SHP77 treated with DMSO at 0.1 percent for 48 hours (cell line): Measurements from ENCODE around the gene SH3RF3.

Experiments used
- DNase-seq: peaks from one replicate; lab custom pipeline; 2025; lab: John Stamatoyannopoulos, UW

The SH3RF3 gene

DNA sequence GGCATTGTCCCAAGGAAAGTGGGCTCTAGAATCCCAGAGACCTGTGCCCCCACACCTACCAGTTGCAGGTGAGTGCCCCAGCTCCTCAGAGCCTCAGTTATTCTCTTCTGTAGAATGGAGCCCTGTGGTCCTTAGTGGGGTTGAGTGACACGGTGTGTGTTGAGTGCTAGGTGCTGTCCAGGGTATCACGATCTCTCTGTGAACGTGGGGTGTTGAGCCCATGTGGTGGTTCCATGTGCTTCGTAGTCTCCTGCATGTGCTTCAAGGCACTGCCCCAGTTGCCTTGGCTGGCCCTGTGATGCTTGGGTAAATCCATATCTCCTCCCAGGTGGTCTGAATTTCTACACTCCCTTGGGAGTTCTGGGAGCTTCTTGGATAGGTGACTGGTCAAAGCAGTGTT is 54.9 kb downstream of the SH3RF3 start:
- DNase-seq: no peak

- no peak for DNase-seq
Measured at GRCh38 chr2:109184368-109184767, 55.4 kb downstream of the SH3RF3 start.

GRCh38 chr2:109185338-109185737 is 56.3 kb downstream of the SH3RF3 start:
- no peak for DNase-seq

DNA sequence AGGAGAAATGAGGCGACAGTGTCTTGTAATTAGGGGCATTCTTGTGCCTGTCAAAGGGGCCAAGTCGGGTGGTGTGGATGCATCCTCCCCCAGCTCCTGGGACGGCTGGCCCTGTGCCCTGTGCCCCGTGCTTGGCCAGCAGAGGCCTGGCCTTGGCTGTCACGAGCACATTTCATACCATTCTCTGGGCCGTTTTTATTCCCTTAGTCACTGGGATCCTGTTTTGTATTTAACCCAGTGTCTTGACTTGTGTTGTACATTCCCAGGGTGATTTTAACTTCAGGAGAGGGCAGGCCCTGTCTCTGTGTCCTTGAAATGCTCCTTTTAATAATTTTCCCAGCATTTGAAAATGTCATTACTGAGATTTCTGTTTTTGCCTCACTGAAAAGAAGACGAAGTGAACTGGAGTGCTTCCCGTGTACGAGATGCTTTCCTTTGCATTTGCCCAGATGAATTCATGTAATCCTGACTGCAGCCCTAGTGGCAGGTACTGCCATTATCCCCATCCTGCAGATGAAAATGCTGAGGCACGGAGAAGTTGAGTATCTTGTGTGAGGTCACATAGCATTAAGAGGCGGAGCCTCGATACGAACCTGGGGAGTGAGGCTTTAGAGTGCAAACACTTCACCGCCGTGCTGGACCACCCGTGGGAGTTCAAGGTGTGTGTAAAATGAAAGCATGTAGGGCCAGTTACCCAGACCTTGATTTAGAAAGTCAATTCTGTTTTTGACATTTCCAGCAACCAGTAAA is 57.0 kb downstream of the SH3RF3 start:
- no peak for DNase-seq

DNA sequence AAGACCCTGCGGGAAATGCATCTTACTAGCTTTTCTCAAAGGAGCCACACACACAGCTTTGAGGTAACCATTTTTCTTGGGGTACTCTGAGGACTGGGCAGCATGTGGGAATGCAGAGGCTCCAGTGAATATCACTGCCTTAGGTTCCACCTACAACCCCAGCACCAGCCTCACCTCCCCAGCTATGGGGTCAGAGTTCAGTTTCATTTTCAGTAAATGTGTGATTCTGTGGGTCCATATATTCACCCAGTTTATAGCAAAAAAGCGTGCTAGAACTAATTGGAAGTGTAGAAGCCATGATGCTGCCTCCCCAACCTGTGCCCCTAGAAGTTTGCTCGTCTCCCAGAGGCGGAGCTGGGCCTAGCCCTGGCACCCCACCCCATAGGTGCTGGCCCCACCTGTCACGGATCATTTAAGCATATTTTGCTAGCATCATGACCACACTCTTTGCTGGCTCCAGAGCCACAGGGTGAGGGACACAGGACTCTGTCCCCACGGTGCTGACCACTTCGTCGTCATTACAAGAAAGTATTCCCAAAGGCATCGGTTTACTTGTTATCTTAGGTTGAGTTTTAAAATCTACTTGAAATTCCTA is 57.7 kb downstream of the SH3RF3 start:
- DNase-seq: no peak

- DNase-seq: no peak
Measured at GRCh38 chr2:109187711-109188495, 58.9 kb downstream of the SH3RF3 start.

DNA sequence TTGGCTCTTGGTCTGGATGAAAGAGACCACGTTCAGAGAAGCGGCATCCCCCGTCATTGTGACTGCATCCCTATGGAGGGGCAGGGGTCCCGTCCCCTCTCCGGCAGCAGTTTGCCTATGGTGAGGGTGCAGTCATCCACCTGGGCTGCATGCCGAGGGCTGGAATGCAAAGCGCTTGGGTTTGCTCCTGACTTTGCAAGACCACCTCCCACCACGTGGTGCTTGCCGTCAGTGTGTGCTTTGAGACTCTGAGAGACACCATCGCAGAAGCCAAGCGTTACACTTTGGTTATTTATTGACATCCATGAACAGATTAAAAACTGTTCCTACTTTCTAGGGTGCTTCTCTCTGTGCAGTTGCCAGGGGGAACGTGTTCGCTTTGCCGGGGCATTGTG is 59.5 kb downstream of the SH3RF3 start:
- DNase-seq: no peak

- no peak for DNase-seq
Measured at GRCh38 chr2:109188898-109189297, 59.9 kb downstream of the SH3RF3 start.

DNA sequence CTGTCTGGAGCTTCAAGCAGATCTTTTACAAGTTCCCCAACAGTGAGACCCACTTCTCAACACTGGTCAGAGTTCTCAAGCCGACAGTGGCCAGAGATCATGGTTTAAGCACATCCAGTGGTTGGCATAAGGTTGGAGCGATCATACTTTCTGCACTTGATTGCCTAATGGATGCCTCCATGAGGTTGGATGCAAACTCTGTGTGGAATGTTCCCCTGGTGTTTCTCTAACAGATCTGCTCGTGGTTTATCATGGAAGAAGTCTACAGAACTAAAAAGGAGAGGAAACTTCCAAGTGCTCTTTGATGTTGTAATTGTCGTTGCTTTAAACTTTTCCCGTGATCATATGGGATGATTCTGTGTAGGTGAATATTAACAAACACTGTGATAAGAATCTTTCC is 60.7 kb downstream of the SH3RF3 start:
- DNase-seq: no peak

DNA sequence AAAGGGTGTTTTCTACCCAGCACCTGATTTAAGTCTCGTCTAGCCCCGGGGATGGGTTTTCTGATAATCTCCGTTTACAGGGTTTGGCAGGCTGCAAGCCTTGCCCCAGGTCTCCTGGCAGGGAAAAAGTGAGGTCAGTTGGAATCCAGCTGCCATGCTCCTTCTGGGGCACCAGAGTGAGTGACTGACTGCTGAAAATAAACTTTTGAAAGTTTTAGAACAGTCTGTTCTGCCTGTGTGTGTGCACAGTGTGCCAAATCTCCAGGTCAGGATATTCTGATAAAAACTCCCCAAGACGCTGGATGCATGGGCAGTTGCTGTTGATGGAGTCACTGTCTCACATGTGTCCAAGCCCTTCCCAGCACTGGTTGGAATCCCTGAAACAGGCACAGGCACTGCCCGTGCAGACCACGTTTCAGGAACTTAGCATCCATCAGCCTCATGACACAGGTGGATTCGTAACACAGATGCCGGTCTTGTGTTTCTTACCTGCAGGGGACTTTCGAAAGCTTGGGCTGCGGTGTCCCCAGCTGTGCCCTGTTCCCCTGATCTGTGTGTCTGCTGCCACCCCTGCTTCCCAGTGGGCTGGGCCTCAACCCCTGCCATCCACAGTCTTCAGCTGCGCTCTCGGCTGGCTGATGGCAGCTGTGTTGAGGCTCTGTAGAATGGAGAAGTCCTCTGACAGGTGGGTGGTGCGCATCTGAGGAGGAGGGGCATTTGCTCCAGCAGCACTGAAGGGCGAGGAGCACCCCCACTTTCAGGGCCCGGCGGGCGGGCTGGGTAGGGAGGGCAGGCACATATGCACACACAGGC is 65.0 kb downstream of the SH3RF3 start:
- no peak for DNase-seq

DNA sequence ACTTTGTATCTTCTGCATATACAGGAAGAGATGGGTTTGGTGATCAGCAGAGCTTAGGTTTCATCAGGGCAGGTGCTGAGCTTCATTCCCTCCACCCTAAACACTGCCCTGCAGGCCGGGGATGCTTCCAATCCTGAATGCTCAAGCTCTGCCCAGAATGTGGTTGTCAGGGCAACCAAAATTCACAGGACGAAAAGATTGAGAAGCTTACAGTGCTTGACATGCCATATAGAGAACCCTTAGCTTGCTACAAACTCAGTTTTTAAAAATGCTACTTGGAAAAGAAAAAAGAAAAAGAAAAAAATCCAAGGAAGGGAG is 65.6 kb downstream of the SH3RF3 start:
- no peak for DNase-seq

DNA sequence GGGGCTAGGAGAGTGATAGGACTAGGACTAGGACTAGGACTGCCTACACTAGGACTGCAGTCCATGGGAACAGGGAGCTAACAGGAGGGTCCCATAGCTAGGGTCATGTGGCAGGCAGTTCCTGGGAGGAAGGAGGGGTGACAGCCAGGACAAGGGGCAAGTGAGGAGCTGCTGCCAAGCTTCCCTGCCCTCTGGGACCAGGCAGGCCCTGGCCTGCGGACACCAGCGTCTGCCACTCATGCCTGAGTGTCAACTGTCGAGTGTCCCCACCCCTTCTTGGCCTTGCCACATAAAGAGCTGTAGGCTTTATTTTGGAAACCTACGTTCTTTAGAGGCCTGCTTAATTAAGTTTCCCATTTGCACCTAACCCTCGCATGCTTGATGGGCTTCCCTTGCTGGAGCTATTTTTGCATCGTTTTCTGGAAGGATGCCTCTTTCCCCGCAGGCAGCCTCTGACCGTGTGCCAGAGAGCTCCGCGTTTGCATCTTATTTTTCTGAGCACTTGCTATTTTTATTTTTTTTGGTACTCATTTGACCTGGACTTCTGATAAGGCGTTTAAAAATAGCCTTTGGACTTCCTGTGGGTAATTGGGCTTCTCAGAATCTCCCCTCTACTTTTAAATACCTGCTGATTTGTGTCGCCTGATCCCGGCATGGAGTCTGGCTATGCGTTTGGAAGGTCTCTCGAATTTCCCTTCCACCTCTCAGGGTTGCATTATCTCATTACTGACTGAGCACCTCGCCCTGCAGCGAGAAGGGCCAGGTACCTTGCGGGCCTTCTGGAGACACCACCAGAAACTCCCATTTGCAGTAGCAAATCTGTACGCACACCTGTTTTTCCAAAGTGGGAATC is 66.4 kb downstream of the SH3RF3 start:
- DNase-seq: no peak

DNA sequence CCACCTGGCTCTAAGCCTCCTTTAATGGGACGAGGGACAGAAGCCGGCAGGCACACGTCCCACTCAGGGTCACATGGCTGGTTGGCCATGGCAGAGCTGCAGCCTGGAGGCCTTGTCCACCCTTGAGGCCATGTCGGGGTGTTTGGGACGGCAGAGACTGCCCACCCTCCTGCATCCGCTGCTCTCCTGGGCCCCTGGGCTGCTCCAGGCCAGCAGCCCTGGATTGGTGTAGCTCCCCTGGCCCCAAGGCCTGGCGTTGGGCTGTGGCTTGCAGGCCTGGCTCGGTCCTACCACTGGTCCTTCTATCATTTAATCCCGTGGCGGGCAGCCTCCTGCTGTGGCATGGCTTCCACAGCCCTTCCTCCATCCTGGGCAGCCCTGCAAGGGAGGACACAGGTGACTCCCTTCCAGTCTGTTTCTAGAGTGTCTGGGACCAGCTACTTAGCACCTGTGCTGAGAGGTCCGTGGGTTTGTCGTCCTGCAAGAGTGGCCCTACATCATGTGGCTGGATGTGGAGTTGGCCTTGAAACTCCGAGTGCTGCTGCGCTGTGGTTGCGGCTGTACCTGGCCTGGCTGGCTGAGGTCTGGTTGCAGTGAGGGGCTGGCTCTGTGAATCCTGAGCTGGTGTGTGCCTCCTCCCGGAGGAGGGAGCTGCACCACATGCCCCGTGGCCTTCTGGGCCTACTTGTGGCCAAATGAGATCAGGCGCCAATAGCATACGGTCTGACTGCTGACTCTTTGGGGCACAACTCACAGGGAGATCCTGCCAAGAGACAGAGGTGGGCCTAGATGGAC is 67.3 kb downstream of the SH3RF3 start:
- DNase-seq: no peak

DNA sequence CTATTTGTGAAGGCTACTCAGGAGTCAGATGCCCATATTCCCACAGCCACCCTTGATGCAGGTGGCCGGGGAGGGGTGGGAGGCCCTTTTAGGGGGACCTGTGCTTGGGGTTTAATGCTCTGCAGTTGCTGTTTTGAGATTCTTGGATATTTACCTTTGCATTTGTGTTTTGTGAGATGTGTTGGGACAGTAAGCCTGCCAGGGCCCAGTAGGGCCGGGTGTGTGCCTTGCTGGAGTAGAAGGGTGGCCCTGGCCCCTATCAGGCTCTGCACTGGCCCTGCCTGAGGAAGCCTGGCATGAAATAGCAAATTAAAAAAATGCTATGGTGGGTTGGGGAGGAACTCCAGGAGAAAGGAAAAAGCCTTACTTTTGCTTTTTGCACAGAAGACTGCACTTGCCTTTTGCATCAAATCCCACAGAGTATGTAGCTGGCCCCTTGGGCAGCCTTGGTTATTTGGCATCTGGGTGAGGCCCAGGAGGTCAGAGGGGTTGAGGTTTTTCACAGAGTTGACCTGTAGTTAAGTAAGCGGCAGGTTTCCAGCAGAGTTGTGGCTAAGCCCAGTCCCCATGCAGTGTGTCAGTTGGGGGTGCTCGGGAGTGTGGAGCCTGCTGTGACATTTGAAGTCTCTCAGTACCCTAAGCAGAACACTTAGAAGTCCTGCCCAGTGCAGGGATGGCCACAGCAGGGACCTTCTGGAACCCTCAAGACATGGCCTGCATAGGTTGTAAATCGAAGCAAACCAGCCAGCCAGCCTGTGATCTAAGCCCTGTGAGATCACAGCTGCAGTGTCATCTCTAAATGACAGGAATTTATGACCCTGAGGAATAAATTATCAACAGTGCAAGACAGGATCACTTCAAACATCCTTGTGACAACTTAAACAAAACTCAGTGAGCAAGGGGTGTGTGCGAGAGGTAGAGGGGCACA is 68.8 kb downstream of the SH3RF3 start:
- no peak for DNase-seq

DNA sequence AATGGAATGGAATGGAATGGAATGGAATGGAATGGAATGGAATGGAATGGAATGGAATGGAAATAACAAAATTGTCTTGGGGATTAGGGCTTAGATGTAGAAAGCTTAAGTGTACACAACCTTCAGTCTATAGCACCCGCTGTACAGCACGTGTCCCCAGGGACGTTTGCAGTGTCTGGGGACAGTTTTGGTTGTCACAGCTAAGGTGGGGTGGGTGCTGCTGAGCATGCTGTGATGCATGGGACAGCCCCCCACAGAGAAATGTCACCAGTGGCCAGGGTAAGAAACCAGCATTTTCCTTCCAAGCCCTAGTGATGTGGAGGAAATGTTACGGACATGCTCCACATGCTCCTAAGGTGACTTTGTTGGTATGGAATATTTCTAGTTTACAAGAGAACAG is 70.8 kb downstream of the SH3RF3 start:
- no peak for DNase-seq

DNA sequence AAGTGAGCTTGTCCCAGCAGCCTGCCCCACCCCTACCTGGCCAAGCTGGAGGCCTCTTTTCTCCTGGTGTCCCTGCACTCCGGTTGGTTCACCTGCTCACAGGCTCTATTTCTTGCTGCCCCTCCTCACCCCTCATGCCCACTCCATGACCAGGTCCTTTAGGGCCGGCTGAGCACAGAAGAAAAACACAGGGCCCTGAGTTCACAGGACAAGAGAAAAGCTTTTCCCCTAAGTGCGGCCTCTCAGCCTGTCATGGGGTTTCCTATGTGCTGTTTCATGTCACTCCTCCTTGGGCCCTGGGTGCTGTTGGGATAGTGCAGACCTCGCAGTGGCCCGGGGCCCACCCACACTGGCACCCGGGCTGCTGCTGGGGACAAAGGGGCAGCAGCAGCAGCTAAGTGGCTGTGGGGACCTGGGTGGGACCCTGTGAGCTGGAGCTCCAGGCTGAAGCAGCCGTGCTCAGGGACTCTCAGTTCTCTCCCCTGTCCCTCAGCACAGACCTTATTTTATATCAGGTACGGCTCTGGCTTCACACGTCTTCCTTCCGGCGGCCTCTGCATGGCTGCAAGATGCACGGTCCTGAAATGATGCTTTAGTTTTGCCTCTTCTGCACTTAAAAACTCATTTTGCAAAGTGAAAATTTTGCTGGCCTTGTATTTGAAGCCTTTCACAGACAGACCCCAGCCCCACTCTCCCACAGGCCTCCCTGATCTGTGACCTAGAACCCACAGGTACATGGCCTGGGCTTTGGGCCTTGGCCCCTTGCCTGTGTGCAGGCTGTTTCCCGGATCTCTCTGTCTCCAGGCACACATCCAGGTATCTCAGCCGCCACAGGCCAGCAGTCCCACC is 71.8 kb downstream of the SH3RF3 start:
- DNase-seq: no peak

DNA sequence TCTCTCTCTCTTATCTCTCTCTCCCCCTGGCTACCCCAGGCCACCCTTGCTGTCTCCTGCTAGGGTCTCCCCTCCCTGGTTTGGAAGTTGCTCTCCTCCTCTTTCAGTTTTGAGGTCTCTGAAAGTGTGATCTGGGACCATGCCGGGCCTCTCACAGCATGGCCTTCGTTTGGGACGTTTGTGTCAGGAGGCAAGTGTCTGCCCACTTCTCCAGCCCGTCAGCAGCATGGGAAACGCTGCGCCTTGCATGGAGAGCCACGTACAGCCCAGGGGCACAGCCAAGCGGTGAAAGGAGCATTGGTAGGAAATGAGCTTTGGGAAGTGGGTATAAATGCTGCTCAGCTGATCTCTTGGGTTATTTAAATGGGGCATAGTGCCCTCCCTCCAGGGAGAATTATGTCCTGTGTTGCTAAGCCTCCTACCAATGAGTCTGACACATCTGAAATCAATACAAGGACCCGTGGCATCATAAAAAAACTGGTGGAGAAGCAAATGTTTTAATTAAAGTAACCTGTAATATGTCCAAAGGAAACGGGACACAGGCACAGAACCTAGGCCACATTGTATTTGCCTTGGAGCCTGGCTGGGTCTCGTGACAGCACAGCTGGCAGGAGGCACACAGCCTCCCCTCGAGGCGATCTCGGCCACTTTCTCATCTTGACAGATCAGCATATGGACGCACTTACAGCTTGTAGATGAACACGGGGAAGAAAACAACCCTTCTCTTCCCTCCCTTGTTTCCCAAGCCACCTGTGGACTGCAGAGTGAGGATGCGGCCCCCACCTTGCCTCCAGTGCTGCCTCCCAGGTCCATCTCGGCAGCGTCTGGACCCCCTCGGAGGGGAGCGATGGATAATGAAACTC is 72.7 kb downstream of the SH3RF3 start:
- DNase-seq: no peak

- no peak for DNase-seq
Measured at GRCh38 chr2:109202486-109202885, 73.5 kb downstream of the SH3RF3 start.
